HepG2 (cell line): Measurements from ENCODE around the gene GMPPB. TPM values are rescaled to one million over a fixed set of nuclear protein-coding genes. Genes with fewer than 3 reads are reported as not detected.

Experiments
- ATAC-seq: fragments of 200-7000 bp; cut with Tn5 transposase; 3 replicates; pipeline ENCODE4 v1.9.1; 2020; ENCODE audit warnings: mild to moderate bottlenecking, moderate library complexity
- BruUV-seq: library from RNA; stranded (reverse); fragments of 400-500 nt; replicated peaks from 2 replicates; lab custom pipeline; 2021; lab: Mats Ljungman, UMichigan
- CTCF ChIA-PET: fragments of 300-600 bp; formaldehyde crosslinking; extraction: SDS; loops from one replicate; lab custom pipeline; 2021; ENCODE audit warnings: low total read pairs, inconsistent platforms, low intra/inter-chr PET ratio; lab: Yijun Ruan, JAX
- POLR2A ChIA-PET: fragments of 350-600 bp; sonication (Branson Sonifier 250); formaldehyde crosslinking; loops from one replicate; lab custom pipeline; 2020; ENCODE audit warnings: antibody characterized with exemption, inconsistent platforms; lab: Yijun Ruan, JAX
- DNase-seq: peaks from one replicate; pipeline ENCODE4 v3.0.0-alpha.2; 2015; ENCODE audit warnings: low spot score
- FAIRE-seq: peaks from 3 replicates; lab custom pipeline; 2011; peaks lifted over from hg19 to GRCh38; lab: Jason Lieb, UNC
- H2AFZ ChIP-seq: one replicate; pipeline ENCODE4 v1.6.1; 2011; ENCODE audit warnings: low read length, inconsistent platforms
- H3K27ac ChIP-seq: fragments of 300-600 bp; 3 replicates; pipeline ENCODE4 v1.8.0; 2011; ENCODE audit warnings: mixed run types, mild to moderate bottlenecking, mixed read lengths, low read length, inconsistent platforms; ENCODE audit not compliant: insufficient read depth; ENCODE audit errors: extremely low read length
- H3K27me3 ChIP-seq, 2 experiments: fragments of 200-600 bp in 1 of 2; 2 replicates in 1 of 2; 3 replicates in 1 of 2; pipeline versions ENCODE4 v1.6.0 to v1.8.0; 2011; ENCODE audit warnings: low read length in 2 of 2, mild to moderate bottlenecking in 2 of 2, moderate library complexity in 2 of 2, inconsistent platforms in 1 of 2; ENCODE audit not compliant: insufficient read depth in 2 of 2, control insufficient read depth in 1 of 2
- H3K36me3 ChIP-seq, 2 experiments: fragments of 200-600 bp in 1 of 2; replicated peaks in 1 of 2; 2 replicates in 1 of 2; 3 replicates in 1 of 2; pipeline versions ENCODE4 v1.5.1 to v1.8.0; 2011; ENCODE audit warnings: low read length in 2 of 2, inconsistent platforms in 1 of 2; ENCODE audit not compliant: insufficient read depth in 2 of 2, control insufficient read depth in 1 of 2
- H3K4me1 ChIP-seq: 2 replicates; pipeline ENCODE4 v1.5.1; 2012; ENCODE audit warnings: low read length, inconsistent platforms; ENCODE audit not compliant: insufficient read depth
- H3K4me2 ChIP-seq: 2 replicates; pipeline ENCODE4 v1.6.0; 2011; ENCODE audit warnings: low read depth, low read length, inconsistent platforms
- H3K4me3 ChIP-seq, 3 experiments: fragments of 200-600 bp in 1 of 3; sonication (generic), shearing (Covaris generic) in 1 of 3; replicated peaks in 1 of 3; 2 replicates each; pipeline ENCODE4 v1.5.1; 2011 to 2016; ENCODE audit warnings: low read length in 3 of 3, inconsistent platforms in 2 of 3, low read depth in 2 of 3, mild to moderate bottlenecking in 2 of 3, control low read depth in 1 of 3, mixed read lengths in 1 of 3; ENCODE audit not compliant: insufficient read depth in 1 of 3
- H3K79me2 ChIP-seq: one replicate; pipeline ENCODE4 v1.6.1; 2011; ENCODE audit warnings: low read length, inconsistent platforms; ENCODE audit not compliant: insufficient read depth
- H3K9ac ChIP-seq: 2 replicates; pipeline ENCODE4 v1.6.0; 2011; ENCODE audit warnings: mild to moderate bottlenecking, low read depth, low read length, inconsistent platforms; ENCODE audit not compliant: insufficient read depth
- H3K9me3 ChIP-seq: 2 replicates; pipeline ENCODE4 v1.5.1; 2012; ENCODE audit warnings: mild to moderate bottlenecking, low read length
- H4K20me1 ChIP-seq: 2 replicates; pipeline ENCODE4 v1.6.0; 2011; ENCODE audit warnings: inconsistent platforms, mild to moderate bottlenecking, low read length, moderate library complexity; ENCODE audit not compliant: insufficient read depth
- ARNT2 ChIP-seq: sonication (generic); formaldehyde crosslinking; IDR thresholded peaks from 2 replicates; pipeline ENCODE4 v1.8.0; 2022; ENCODE audit warnings: mild to moderate bottlenecking, low read depth, missing genetic modification reagents, moderate library complexity
- CHD2 ChIP-seq: IDR thresholded peaks from 2 replicates; pipeline ENCODE4 v1.6.1; 2011; ENCODE audit warnings: low read depth, low read length, improper control_type of control experiment
- CREB3 ChIP-seq: sonication (generic); formaldehyde crosslinking; IDR thresholded peaks from 2 replicates; pipeline ENCODE4 v1.5.0; 2020; ENCODE audit warnings: missing genetic modification reagents
- JDP2 ChIP-seq: sonication (generic); formaldehyde crosslinking; IDR thresholded peaks from 2 replicates; pipeline ENCODE4 v1.8.1; 2022; ENCODE audit warnings: missing genetic modification reagents, borderline replicate concordance
- KAT8 ChIP-seq: IDR thresholded peaks from 2 replicates; pipeline ENCODE4 v1.6.1; 2016; ENCODE audit warnings: missing genetic modification reagents, missing compliant biosample characterization
- PRDM4 ChIP-seq: sonication (generic); formaldehyde crosslinking; IDR thresholded peaks from 2 replicates; pipeline ENCODE4 v1.9.0; 2021; ENCODE audit warnings: missing genetic modification reagents, borderline replicate concordance
- SKI ChIP-seq: fragments of 450-650 bp; IDR thresholded peaks from one replicate; pipeline ENCODE4 v1.6.1; 2018; ENCODE audit warnings: mild to moderate bottlenecking; ENCODE audit not compliant: partially characterized antibody
- TBX3 ChIP-seq: fragments of 450-650 bp; IDR thresholded peaks from 2 replicates; pipeline ENCODE4 v1.6.1; 2017; ENCODE audit warnings: antibody characterized with exemption, mild to moderate bottlenecking, inconsistent platforms, borderline replicate concordance
- ZNF619 ChIP-seq: sonication (generic); formaldehyde crosslinking; IDR thresholded peaks from 2 replicates; pipeline ENCODE4 v1.4.0; 2020; ENCODE audit warnings: mild to moderate bottlenecking, missing genetic modification reagents
- WGBS: methylation state at CpG from one replicate; pipeline ENCODE4 v1.1.6; 2017; ENCODE audit warnings: low lambda C conversion rate; 5-methylcytosine and 5-hydroxymethylcytosine counted together
- in situ Hi-C: cut with HindIII; loops from 2 replicates; pipeline ENCODE4 v1.10.0; 2017; ENCODE audit warnings: low pct_unique_long_range_greater_than_20kb; ENCODE audit not compliant: extremely low pct_ligation_motif_present
- intact Hi-C: fragments of 100-400 bp; cut with micrococcal nuclease; formaldehyde crosslinking; loops from one replicate; pipeline ENCODE4 v1.10.0; 2022; ENCODE audit not compliant: unreplicated experiment
- polyA plus RNA-seq, 8 experiments: library from polyadenylated mRNA; depleted of rRNA in 3 of 8; stranded (reverse) in 7 of 8; unstranded in 1 of 8; fragments of >200 nt; fragmentation: Illumina TruSeq in 4 of 8; extraction: Trizol in 4 of 8; gene quantifications; 2 replicates each; pipeline versions ENCODE4 v1.2.1 to v1.2.3, GENCODE V29; 2011 to 2016; ENCODE audit warnings: low read depth in 4 of 8, missing spikeins in 1 of 8, mixed read lengths in 1 of 8; ENCODE audit not compliant: insufficient read depth in 1 of 8
- total RNA-seq, 5 experiments: library from RNA; depleted of rRNA; stranded (reverse); fragments of >200 nt; fragmentation: Illumina TruSeq; extraction: Trizol; gene quantifications; 2 replicates each; pipeline ENCODE4 v1.2.3, GENCODE V29; 2016; ENCODE audit warnings: low read depth in 1 of 5

GMPPB gene
- total and polyA plus RNA-seq, 2 of the 13 experiments (the other 11 are each of a cell fraction or from before 2014, with no cell fraction given): 6.5 to 23.1 TPM

DNA sequence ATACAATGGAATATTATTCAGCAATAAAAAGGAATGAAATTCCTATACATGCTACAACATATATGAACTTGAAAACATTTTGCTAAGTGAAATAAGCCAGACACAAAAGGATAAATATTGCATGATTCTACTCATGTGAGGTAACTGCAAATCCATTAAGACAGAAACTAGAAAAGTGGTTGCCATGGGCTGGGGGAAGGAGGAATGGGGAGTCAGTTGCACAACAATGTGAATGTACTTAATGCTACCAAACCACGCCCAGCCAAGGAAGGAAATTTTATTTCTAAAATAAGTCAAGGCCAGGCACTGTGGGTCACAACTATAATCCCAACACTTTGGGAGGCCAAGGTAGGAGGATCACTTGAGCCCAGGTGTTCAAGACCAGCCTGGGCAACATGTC lies 9.8 kb upstream of the GMPPB start:
- DNase-seq (no peak), FAIRE-seq (peak; percentile 26), ATAC-seq (no peak)
- H3K4me3 ChIP-seq: no peak overlapping the region
- no peaks in the 10 kb centered on the region for H3K79me2 ChIP-seq
- H3K9me3 ChIP-seq: no peaks in the 10 kb centered on the region
- H3K4me2 ChIP-seq: no peak overlapping the region
- BruUV-seq: no TSS peak
- H3K4me1 ChIP-seq: peaks cover 20% of the 10 kb centered on the region
- no peaks in the 10 kb centered on the region for H3K27me3 ChIP-seq
- POLR2A ChIA-PET: interaction anchor here (0.7 kb wide), 1 partner anchor 31 kb away, joined by 3 read pairs; no protein-coding TSS in a partner anchor
- H3K36me3 ChIP-seq: peaks cover 25 to 64% of the 10 kb centered on the region in 2 experiments
- H2AFZ ChIP-seq: no peak overlapping the region
- 94% methylated on average over 1 of the region's 1 CpG for WGBS
- in situ Hi-C loops: no loop called here
- CTCF ChIA-PET: no interaction called here
- no peaks in the 10 kb centered on the region for H4K20me1 ChIP-seq
- no peak overlapping the region for H3K9ac ChIP-seq
- TF ChIP-seq CHD2 (no peak), PRDM4 (no peak), KAT8 (CRISPR knock-in tag) (no peak), TBX3 (no peak), SKI (no peak), JDP2 (CRISPR knock-in tag) (no peak), ARNT2 (CRISPR knock-in tag) (no peak), ZNF619 (CRISPR knock-in tag) (no peak), CREB3 (CRISPR knock-in tag) (no peak)
- intact Hi-C loops: loop anchor here (5.0 kb wide), 1 partner anchor 54 kb away; the partner anchor contains the start of gene IP6K1
- no peak overlapping the region for H3K27ac ChIP-seq
